Endothelial cell of umbilical vein (primary cell): ENCODE results near the gene MYT1. TPM values are rescaled to one million over a fixed set of nuclear protein-coding genes. Genes with fewer than 3 reads are reported as not detected.

ENCODE experiments used
- BruUV-seq: library from RNA; stranded (reverse); fragments of 400-500 nt; replicated peaks from 2 replicates; lab custom pipeline; 2021; lab: Mats Ljungman, UMichigan
- CTCF ChIA-PET: fragments of 300-600, 350-600 bp; sonication (Branson Sonifier 250); formaldehyde crosslinking; loops from one replicate; lab custom pipeline; 2021; ENCODE audit warnings: antibody characterized with exemption, inconsistent platforms; lab: Charles Lee
- POLR2A ChIA-PET: fragments of 300-600, 350-600 bp; sonication (Branson Sonifier 250); formaldehyde crosslinking; loops from one replicate; lab custom pipeline; 2021; ENCODE audit warnings: antibody characterized with exemption, inconsistent platforms; lab: Charles Lee
- DNase-seq: peaks from one replicate; pipeline ENCODE4 v3.0.0-alpha.2; 2011; ENCODE audit warnings: low read depth, low spot score
- FAIRE-seq: peaks from 2 replicates; lab custom pipeline; 2011; peaks lifted over from hg19 to GRCh38; lab: Jason Lieb, UNC
- H2AFZ ChIP-seq: 2 replicates; pipeline ENCODE4 v1.6.0; 2012; ENCODE audit warnings: low read depth, low read length, control low read depth, inconsistent platforms
- H3K27ac ChIP-seq: 2 replicates; pipeline ENCODE4 v1.5.1; 2011; ENCODE audit warnings: low read depth, mild to moderate bottlenecking, control low read depth, low read length, moderate library complexity; ENCODE audit not compliant: insufficient read depth
- H3K27me3 ChIP-seq, 2 experiments: 2 replicates each; pipeline versions ENCODE4 v1.6.0 to v1.6.1; 2011; ENCODE audit warnings: low read length in 2 of 2, mixed read lengths in 1 of 2; ENCODE audit not compliant: control insufficient read depth in 2 of 2, insufficient read depth in 2 of 2
- H3K36me3 ChIP-seq, 2 experiments: 2 replicates in 1 of 2; 3 replicates in 1 of 2; pipeline ENCODE4 v1.5.1; 2011; ENCODE audit warnings: low read length in 2 of 2, mild to moderate bottlenecking in 1 of 2, moderate library complexity in 1 of 2; ENCODE audit not compliant: control insufficient read depth in 2 of 2, insufficient read depth in 2 of 2; ENCODE audit errors: extremely low read depth in 1 of 2
- H3K4me1 ChIP-seq: 3 replicates; pipeline ENCODE4 v1.5.1; 2011; ENCODE audit warnings: mild to moderate bottlenecking, low read length; ENCODE audit not compliant: control insufficient read depth, insufficient read depth; ENCODE audit errors: extremely low read depth
- H3K4me2 ChIP-seq: 2 replicates; pipeline ENCODE4 v1.6.1; 2011; ENCODE audit warnings: low read length, control low read depth, mixed read lengths; ENCODE audit not compliant: insufficient read depth
- H3K4me3 ChIP-seq, 3 experiments: fragments of 200-600 bp in 1 of 3; sonication (generic), shearing (Covaris generic) in 1 of 3; replicated peaks in 1 of 3; 2 replicates each; pipeline ENCODE4 v1.5.1; 2011 to 2016; ENCODE audit warnings: control low read depth in 3 of 3, low read length in 3 of 3, mild to moderate bottlenecking in 2 of 3, inconsistent platforms in 1 of 3, low read depth in 1 of 3, moderate library complexity in 1 of 3; ENCODE audit not compliant: insufficient read depth in 1 of 3
- H3K79me2 ChIP-seq: 2 replicates; pipeline ENCODE4 v1.6.0; 2012; ENCODE audit warnings: low read length, inconsistent platforms; ENCODE audit not compliant: control insufficient read depth, insufficient read depth
- H3K9ac ChIP-seq: replicated peaks from 2 replicates; pipeline ENCODE3; 2011; ENCODE audit warnings: low read length, control low read depth; ENCODE audit not compliant: insufficient read depth; ENCODE audit errors: extremely low read depth
- H3K9me1 ChIP-seq: replicated peaks from 3 replicates; pipeline ENCODE4 v1.6.0; 2011; ENCODE audit warnings: mild to moderate bottlenecking, low read length; ENCODE audit not compliant: control insufficient read depth, insufficient read depth; ENCODE audit errors: extremely low read depth
- H3K9me3 ChIP-seq: replicated peaks from 2 replicates; pipeline ENCODE4 v1.5.1; 2012; ENCODE audit warnings: low read length, inconsistent platforms; ENCODE audit not compliant: control insufficient read depth, insufficient read depth
- H4K20me1 ChIP-seq: replicated peaks from 2 replicates; pipeline ENCODE3; 2011; ENCODE audit warnings: mild to moderate bottlenecking, low read length; ENCODE audit not compliant: control insufficient read depth, insufficient read depth; ENCODE audit errors: extremely low read depth
- CTCF ChIP-seq, 2 donors: IDR thresholded peaks; 1 replicate in 1 of 2; 2 replicates in 1 of 2; pipeline ENCODE4 v1.5.1; 2011; ENCODE audit warnings: low read length in 2 of 2, mild to moderate bottlenecking in 2 of 2, moderate library complexity in 2 of 2, control low read depth in 1 of 2, inconsistent platforms in 1 of 2, low read depth in 1 of 2; ENCODE audit not compliant: insufficient read depth in 1 of 2; ENCODE audit errors: extremely low read depth in 1 of 2
- EZH2 ChIP-seq: IDR thresholded peaks from 2 replicates; pipeline ENCODE4 v1.6.1; 2012; ENCODE audit warnings: borderline replicate concordance, low read depth, mild to moderate bottlenecking, moderate library complexity, low read length, inconsistent platforms; ENCODE audit not compliant: severe bottlenecking
- FOS ChIP-seq: IDR thresholded peaks from 2 replicates; pipeline ENCODE4 v1.6.1; 2011; ENCODE audit warnings: mild to moderate bottlenecking, low read length, moderate library complexity, borderline replicate concordance; ENCODE audit not compliant: insufficient read depth
- GATA2 ChIP-seq: IDR thresholded peaks from 2 replicates; pipeline ENCODE4 v1.7.0; 2011; ENCODE audit warnings: low read depth, mild to moderate bottlenecking, moderate library complexity, mixed read lengths, low read length; ENCODE audit not compliant: insufficient read length, insufficient read depth
- JUN ChIP-seq: IDR thresholded peaks from 2 replicates; pipeline ENCODE4 v1.6.1; 2011; ENCODE audit warnings: borderline replicate concordance, low read depth; ENCODE audit not compliant: insufficient read length, insufficient read depth
- MAX ChIP-seq: IDR thresholded peaks from 2 replicates; pipeline ENCODE4 v1.6.1; 2011; ENCODE audit not compliant: insufficient read depth, insufficient read length
- MYC ChIP-seq: IDR thresholded peaks from one replicate; pipeline ENCODE4 v1.6.1; 2011; ENCODE audit warnings: mild to moderate bottlenecking, low read depth, low read length
- POLR2A ChIP-seq: IDR thresholded peaks from 2 replicates; pipeline ENCODE4 v1.6.1; 2012; ENCODE audit warnings: low read depth, mild to moderate bottlenecking, control low read depth, low read length
- POLR2AphosphoS5 ChIP-seq: IDR thresholded peaks from 2 replicates; pipeline ENCODE4 v1.6.1; 2012; ENCODE audit warnings: low read depth, mild to moderate bottlenecking, control low read depth, low read length, moderate library complexity; ENCODE audit not compliant: insufficient read depth
- dilution Hi-C: fragments of 300-500 bp; cut with MboI; formaldehyde crosslinking; loops from one replicate; pipeline ENCODE4 v1.15.0; 2019; ENCODE audit warnings: low sequenced_read_pairs; ENCODE audit not compliant: extremely low pct_ligation_motif_present
- intact Hi-C: fragments of 100-400 bp; cut with micrococcal nuclease; formaldehyde crosslinking; loops from one replicate; pipeline ENCODE4 v1.10.0; 2022
- polyA plus RNA-seq, 4 experiments: library from polyadenylated mRNA; depleted of rRNA in 3 of 4; stranded (reverse) in 3 of 4; unstranded in 1 of 4; fragments of >200 nt; gene quantifications; 2 replicates each; pipeline versions ENCODE4 v1.2.1 to v1.2.3, GENCODE V29; 2011 to 2012; ENCODE audit warnings: missing spikeins in 1 of 4
- total RNA-seq: library from RNA; stranded (reverse); gene quantifications from 2 replicates; pipeline ENCODE4 v1.2.3, GENCODE V29; 2021

MYT1 gene
- total and polyA plus RNA-seq, 2 donors (not counting 3 experiments of a cell fraction or from before 2014, with no cell fraction given): not detected

DNA sequence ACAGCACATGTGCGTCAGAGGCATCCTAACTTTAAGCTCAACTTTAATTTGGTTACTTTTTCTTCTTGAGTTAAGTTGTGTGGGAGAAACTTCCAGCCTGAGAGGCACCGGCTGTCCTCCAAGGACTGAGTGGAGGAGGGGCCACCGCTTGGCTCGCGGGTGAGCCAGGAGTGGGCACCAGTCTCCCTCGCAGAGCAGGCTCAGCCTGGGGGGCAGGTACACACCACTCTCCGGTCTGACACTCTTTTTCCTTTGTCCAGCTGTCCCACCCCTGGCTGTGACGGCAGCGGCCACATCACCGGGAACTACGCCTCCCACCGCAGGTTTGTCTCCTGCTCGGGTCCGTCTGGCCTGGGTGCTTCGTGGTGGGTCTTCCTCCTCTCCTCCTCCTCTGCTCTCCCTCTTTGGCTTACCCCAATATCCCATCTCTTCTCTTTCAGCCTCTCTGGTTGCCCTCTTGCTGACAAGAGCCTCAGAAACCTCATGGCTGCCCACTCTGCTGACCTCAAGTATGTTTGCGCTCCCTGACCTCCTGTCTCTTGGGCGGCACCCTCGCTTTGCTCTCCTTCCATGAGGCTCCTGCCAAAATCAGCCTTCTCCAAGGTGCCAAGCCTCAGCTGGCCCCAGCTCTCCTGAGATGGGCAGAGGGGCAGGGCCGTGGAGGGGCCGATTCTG is 58.7 kb downstream of the MYT1 start:
- Histone ChIP-seq H3K36me3 (no peaks in the 10 kb centered on the region), H3K9me3 (no peaks in the 10 kb centered on the region), H3K4me3 (no peak overlapping the region), H3K79me2 (no peaks in the 10 kb centered on the region), H2AFZ (no peak overlapping the region), H3K4me2 (no peak overlapping the region), H3K27me3 (no peaks in the 10 kb centered on the region), H3K9ac (no peak overlapping the region), H3K27ac (no peak overlapping the region), H4K20me1 (no peaks in the 10 kb centered on the region), H3K4me1 (peaks cover 6% of the 10 kb centered on the region), H3K9me1 (no peaks in the 10 kb centered on the region)
- dilution Hi-C loops: no loop called here
- ChIA-PET POLR2A (no interaction called here), CTCF (interaction anchor here (0.6 to 1.9 kb wide), 4 partner anchors 31 to 727 kb away, joined by 3 to 4 read pairs (median 3); no protein-coding TSS in a partner anchor)
- no TSS peak for BruUV-seq
- intact Hi-C loops: no loop called here
- TF ChIP-seq POLR2A: no peak
- no peak for TF ChIP-seq POLR2AphosphoS5
- no peak for TF ChIP-seq CTCF (IDR thresholded peaks at IDR 0.05; ENCODE audit: extremely low read depth in 1 of 2, insufficient read depth in 1 of 2, low read depth in 1 of 2, low read length in 2 of 2)
- TF ChIP-seq MAX: no peak
- TF ChIP-seq FOS: no peak
- no peak for TF ChIP-seq GATA2
- TF ChIP-seq MYC: no peak
- TF ChIP-seq JUN: no peak
- no peak for TF ChIP-seq EZH2
- DNase-seq (no peak), FAIRE-seq (no peak)
